ENCODE data around the gene GRPEL1. TPM values are rescaled to one million over a fixed set of nuclear protein-coding genes. Genes with fewer than 3 reads are reported as not detected.

GRPEL1 gene
- total and polyA plus RNA-seq, 9 of the 15 experiments (the other 6 are each of a cell fraction or from before 2014, with no cell fraction given) = 43.4 to 192 (median 86.6) TPM

DNA sequence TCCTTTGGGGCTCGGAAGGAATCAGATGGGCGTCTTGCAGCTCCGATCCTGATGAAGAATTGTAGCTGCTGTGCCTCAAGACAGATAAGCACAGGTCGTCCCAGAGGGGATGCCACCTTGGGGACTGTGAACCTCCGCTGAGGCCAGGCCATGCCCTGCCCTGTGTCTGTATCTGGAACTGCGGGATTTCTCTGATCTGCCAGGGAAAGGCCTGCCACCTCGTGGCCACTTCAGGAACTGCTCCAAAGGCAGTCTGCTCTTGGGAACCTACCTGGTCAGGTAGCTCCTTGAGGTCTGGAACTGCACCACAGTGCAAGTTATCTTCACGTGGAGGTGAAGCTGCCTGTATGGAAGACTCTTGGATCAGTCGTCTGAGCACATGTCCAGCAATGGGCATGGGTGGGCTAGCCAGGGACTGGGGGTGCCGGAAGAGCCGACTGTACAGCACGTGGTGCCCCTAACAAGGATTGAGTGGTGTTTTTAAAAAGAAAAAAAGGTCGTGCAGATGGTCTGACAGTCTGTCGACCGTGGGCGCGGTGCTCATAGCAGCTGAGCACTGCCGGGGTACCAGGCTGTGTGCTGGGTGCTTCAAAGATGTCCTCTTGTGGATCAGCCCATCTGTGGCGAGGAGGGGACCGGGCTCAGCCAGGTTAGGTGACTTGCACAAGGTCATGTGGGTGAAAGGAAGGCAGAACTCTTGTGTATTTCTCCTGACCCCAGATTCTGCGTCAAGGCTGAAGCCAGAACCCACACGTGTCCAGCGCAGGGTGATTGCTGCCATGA is 3.1 kb upstream of the GRPEL1 start:
- H3K36me3 ChIP-seq (ENCODE audit: control insufficient read depth, insufficient read depth, low read length) = peaks cover 10% of the 10 kb centered on the region; the same call in 2 of the 3 replicates
- 26% methylated on average over 23 of the region's 23 CpGs for WGBS (ENCODE audit: insufficient coverage, low coverage, missing lambda C conversion rate)
- no peaks in the 10 kb centered on the region; the same call in none of the 2 replicates for H4K20me1 ChIP-seq (replicated peaks; ENCODE audit: control insufficient read depth, insufficient read depth, low read length)
- no peak overlapping the region for H3K27ac ChIP-seq (ENCODE audit: extremely low read depth, low read depth, low read length)
- peak; percentile 94 for FAIRE-seq
- no TSS peak for BruUV-seq (replicated peaks)
- H3K4me1 ChIP-seq (replicated peaks in 1 of 2; ENCODE audit: control insufficient read depth in 2 of 2, insufficient read depth in 2 of 2, low read length in 2 of 2) = peaks cover 13 to 41% of the 10 kb centered on the region in 2 experiments; a peak in 4 of 5 replicates
- in situ Hi-C loops (cut with MboI) (loop anchor here (5.0 kb wide), 2 partner anchors 169 to 349 kb away; no protein-coding TSS in a partner anchor), intact Hi-C loops (cut with micrococcal nuclease) (loop anchor here (1.0 to 5.0 kb wide), 2 partner anchors 97 to 524 kb away; no protein-coding TSS in a partner anchor)
- peak; percentile 48 for ATAC-seq
- ChIA-PET CTCF (ENCODE audit: low intra/inter-chr PET ratio) (interaction anchor here (0.7 to 2.3 kb wide), 5 partner anchors 28 to 351 kb away, joined by 3 to 14 read pairs (median 6); partner anchors contain the start of genes TADA2B and TBC1D14), POLR2A (interaction anchor here (0.7 to 1.0 kb wide), 2 partner anchors 8 to 302 kb away, joined by 3 to 4 read pairs; no protein-coding TSS in a partner anchor)
- peak overlapping the region; percentile 79 for H2AFZ ChIP-seq (ENCODE audit: low read depth, low read length)
- DNase-seq (ENCODE audit: extremely low read depth in 1 of 4, low spot score in 3 of 4) = peak; percentile 60 to 87 (median 66)
- H3K9me1 ChIP-seq (ENCODE audit: control insufficient read depth, insufficient read depth, low read length) = no peaks in the 10 kb centered on the region
- peaks cover 23% of the 10 kb centered on the region for H3K79me2 ChIP-seq (ENCODE audit: control insufficient read depth, insufficient read depth, low read length)
- peak overlapping the region in 1 of 2 experiments; percentile 70; a peak in 2 of 4 replicates for H3K9ac ChIP-seq (ENCODE audit: insufficient read depth in 1 of 2, low read depth in 2 of 2, low read length in 2 of 2)
- no peak overlapping the region for H3K4me3 ChIP-seq
- no peaks in the 10 kb centered on the region for H3K9me3 ChIP-seq (replicated peaks; ENCODE audit: control insufficient read depth, insufficient read depth, low read depth, low read length)
- no peak overlapping the region for H3K4me2 ChIP-seq (ENCODE audit: insufficient read depth, low read length)
- H3K27me3 ChIP-seq (ENCODE audit: control insufficient read depth in 2 of 2, insufficient read depth in 2 of 2, low read length in 2 of 2) = no peaks in the 10 kb centered on the region
- TF ChIP-seq CBFA2T3 (IDR thresholded peaks at IDR 0.05) (no peak), DNMT1 (IDR thresholded peaks at IDR 0.05) (no peak), RFX1 (IDR thresholded peaks at IDR 0.05) (no peak), KLF10 (CRISPR knock-in tag; IDR thresholded peaks at IDR 0.05) (no peak), HMGN3 (IDR thresholded peaks at IDR 0.05; ENCODE audit: borderline replicate concordance, extremely low read depth, insufficient read length, low read depth, low read length) (no peak), XRCC5 (IDR thresholded peaks at IDR 0.05; ENCODE audit: low read depth, low read length) (peak; percentile 77; the same call in 1 of the 2 replicates), MEIS2 (IDR thresholded peaks at IDR 0.05; ENCODE audit: partially characterized antibody) (no peak), MCM3 (IDR thresholded peaks at IDR 0.05) (no peak), ZNF274 (IDR thresholded peaks at IDR 0.05; ENCODE audit: borderline replicate concordance, low read depth, low read length) (no peak), ATF3 (IDR thresholded peaks at IDR 0.05) (no peak), ATF3 (CRISPR knock-in tag; conservative IDR thresholded peaks at IDR 0.05) (no peak), PATZ1 (CRISPR knock-in tag; IDR thresholded peaks at IDR 0.05; ENCODE audit: borderline replicate concordance) (no peak), SRSF9 (IDR thresholded peaks at IDR 0.05; ENCODE audit: borderline replicate concordance, low read depth, low read length) (no peak), TCFL5 (CRISPR knock-in tag; conservative IDR thresholded peaks at IDR 0.05) (no peak), DEAF1 (CRISPR knock-in tag; IDR thresholded peaks at IDR 0.05) (peak; percentile 29; the same call in 1 of the 2 replicates), ELF2 (CRISPR knock-in tag; IDR thresholded peaks at IDR 0.05) (no peak), TCF7L2 (IDR thresholded peaks at IDR 0.05; ENCODE audit: low read depth, low read length) (no peak)

All from K562 (cell line).